ENCODE results near the gene DUSP15.

DUSP15 gene

DNA sequence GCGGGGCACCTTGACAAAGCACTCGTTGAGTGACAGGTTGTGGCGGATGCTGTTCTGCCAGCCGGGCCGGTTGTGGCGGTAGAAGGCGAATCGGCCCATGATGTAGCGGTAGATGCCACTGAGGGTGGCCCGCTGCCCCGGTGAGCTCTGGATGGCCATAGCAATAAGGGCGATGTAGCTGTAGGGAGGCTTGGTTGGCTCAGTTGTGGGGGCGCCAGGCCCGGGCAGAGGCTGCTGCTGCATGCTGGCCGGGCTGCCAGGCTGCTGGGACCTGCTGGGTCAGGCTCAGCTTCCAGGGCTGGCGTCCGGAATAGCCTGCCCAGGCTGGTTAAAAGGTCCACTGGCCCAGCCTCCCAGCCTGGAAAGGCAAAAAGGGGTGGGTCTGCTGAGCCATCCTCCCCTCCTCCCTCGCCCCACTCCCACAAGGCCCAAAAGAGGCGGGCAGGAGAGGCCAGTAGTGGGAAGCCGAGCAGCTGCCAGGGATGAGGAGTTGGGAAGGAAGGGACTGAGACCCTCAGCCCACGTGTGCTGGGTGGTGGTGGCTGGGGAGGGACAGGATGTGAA, 24.9 kb downstream of the DUSP15 start, which contains the start of gene FOXS1:
Gene FOXS1 (minus strand): TSS at position 305 of the 564 bp plus-strand sequence. CDS start 62 bp downstream, at position 243.
- DNase-seq (ENCODE audit: low read depth), result no peak
- no peak within 1 kb of the TSS for H3K4me3 ChIP-seq (ENCODE audit: low read depth, low read length)
- TF ChIP-seq, protein P1, sequence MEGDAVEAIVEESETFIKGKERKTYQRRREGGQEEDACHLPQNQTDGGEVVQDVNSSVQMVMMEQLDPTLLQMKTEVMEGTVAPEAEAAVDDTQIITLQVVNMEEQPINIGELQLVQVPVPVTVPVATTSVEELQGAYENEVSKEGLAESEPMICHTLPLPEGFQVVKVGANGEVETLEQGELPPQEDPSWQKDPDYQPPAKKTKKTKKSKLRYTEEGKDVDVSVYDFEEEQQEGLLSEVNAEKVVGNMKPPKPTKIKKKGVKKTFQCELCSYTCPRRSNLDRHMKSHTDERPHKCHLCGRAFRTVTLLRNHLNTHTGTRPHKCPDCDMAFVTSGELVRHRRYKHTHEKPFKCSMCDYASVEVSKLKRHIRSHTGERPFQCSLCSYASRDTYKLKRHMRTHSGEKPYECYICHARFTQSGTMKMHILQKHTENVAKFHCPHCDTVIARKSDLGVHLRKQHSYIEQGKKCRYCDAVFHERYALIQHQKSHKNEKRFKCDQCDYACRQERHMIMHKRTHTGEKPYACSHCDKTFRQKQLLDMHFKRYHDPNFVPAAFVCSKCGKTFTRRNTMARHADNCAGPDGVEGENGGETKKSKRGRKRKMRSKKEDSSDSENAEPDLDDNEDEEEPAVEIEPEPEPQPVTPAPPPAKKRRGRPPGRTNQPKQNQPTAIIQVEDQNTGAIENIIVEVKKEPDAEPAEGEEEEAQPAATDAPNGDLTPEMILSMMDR (IDR thresholded peaks at IDR 0.05; ENCODE audit: insufficient read depth, low read depth, low read length, missing control alignments), result no peak

DNA sequence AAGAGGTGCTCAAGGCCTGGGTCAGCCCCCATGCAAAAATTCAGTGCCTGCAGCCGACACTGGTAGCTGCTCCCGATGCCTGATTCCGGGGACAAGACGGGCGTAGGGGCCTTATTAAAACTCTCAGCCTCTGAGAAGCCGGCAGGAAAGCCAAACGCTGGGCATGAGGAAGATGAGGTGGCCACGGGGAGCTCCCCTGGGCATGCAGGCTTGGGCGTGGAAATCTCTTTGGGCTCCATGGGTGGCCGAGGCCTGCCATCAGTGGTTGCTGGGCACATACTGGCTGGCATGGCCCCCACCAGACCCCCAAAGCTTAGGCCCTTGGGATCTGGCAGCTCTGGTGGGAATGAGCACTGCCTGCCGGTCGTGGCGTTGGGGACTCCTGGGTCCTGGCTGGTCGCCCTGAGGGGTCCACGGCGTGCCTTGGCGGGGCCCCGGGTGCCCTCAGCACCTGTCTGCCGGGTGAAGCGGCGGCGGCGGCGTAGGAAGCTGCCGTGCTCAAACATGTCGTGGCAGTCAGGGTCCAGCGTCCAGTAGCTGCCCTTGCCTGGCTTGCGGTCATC, 25.5 kb downstream of the DUSP15 start:
- DNase-seq (ENCODE audit: low read depth), result no peak
- no peak overlapping the region for H3K4me3 ChIP-seq (ENCODE audit: low read depth, low read length)

GRCh38 chr20:31843881-31844280, 26.4 kb downstream of the DUSP15 start:
- TF ChIP-seq, protein P1 (IDR thresholded peaks at IDR 0.05; ENCODE audit: insufficient read depth, low read depth, low read length, missing control alignments), result no peak
- no peak overlapping the region for H3K4me3 ChIP-seq (ENCODE audit: low read depth, low read length)
- no peak for DNase-seq (ENCODE audit: low read depth)

More for the DNA sequence above, 25.5 kb downstream of the DUSP15 start:
- TF ChIP-seq, protein P1 (IDR thresholded peaks at IDR 0.05; ENCODE audit: insufficient read depth, low read depth, low read length, missing control alignments), result no peak

GRCh38 chr20:31843288-31843687, 27.0 kb downstream of the DUSP15 start:
- no peak for DNase-seq (ENCODE audit: low read depth)
- TF ChIP-seq, protein P1 (IDR thresholded peaks at IDR 0.05; ENCODE audit: insufficient read depth, low read depth, low read length, missing control alignments), result no peak
- H3K4me3 ChIP-seq (ENCODE audit: low read depth, low read length), result no peak overlapping the region

- DNase-seq (ENCODE audit: low read depth), result no peak
- H3K4me3 ChIP-seq (ENCODE audit: low read depth, low read length), result no peak overlapping the region
- TF ChIP-seq, protein P1 (IDR thresholded peaks at IDR 0.05; ENCODE audit: insufficient read depth, low read depth, low read length, missing control alignments), result no peak
Observed at GRCh38 chr20:31842471-31843157, 27.7 kb downstream of the DUSP15 start.

GRCh38 chr20:31841928-31842327, 28.4 kb downstream of the DUSP15 start:
- TF ChIP-seq, protein P1 (IDR thresholded peaks at IDR 0.05; ENCODE audit: insufficient read depth, low read depth, low read length, missing control alignments), result no peak
- H3K4me3 ChIP-seq (ENCODE audit: low read depth, low read length), result no peak overlapping the region
- no peak for DNase-seq (ENCODE audit: low read depth)

Measured in GM12865 (cell line).